SKM-1 treated with dmso at 0.1 percent for 144 hours (cell line): Measurements from ENCODE around the gene DAZAP1.

ENCODE experiments used
- DNase-seq: peaks from one replicate; lab custom pipeline; 2025; ENCODE audit not compliant: unreplicated experiment; lab: John Stamatoyannopoulos, UW

The DAZAP1 gene

DNA sequence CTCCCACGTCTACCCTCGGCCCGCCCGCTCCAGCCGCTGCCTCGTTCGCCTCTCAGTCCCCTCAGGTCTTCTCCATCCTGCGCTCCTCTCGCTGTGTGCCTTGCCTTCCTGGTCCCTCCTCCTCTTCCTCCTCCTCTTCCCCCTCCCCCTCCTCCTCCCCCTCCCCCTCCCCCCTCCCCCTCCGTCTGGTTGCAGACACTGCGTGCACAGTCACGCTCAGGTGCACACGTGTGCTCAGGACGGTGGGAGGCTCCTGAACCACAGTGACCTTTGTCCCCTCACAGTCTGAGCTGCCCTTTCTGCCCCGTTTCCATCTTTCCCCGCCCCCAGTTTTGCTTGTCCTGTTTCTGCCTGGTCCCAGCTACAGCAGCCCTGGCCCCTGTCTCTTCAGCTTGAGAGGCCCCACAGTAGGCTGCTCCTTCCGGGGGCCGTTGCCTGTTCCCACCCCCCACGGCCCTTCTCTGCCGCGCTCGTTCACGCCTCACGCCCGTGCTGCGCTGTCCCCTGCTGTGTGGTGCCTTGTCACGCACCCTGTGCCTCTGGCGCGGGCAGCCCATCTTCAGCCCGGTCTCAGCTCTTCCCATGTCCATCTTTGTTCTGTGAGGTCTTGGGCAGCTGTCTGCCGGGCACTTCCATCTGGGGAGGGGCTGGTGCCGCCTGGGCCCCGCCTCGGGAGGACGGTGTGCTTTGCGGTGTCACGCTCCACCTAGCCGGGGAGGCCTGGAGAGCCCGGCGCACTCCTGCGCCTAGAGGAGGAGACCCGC is 17.0 kb downstream of the DAZAP1 start:
- no peak for DNase-seq

DNA sequence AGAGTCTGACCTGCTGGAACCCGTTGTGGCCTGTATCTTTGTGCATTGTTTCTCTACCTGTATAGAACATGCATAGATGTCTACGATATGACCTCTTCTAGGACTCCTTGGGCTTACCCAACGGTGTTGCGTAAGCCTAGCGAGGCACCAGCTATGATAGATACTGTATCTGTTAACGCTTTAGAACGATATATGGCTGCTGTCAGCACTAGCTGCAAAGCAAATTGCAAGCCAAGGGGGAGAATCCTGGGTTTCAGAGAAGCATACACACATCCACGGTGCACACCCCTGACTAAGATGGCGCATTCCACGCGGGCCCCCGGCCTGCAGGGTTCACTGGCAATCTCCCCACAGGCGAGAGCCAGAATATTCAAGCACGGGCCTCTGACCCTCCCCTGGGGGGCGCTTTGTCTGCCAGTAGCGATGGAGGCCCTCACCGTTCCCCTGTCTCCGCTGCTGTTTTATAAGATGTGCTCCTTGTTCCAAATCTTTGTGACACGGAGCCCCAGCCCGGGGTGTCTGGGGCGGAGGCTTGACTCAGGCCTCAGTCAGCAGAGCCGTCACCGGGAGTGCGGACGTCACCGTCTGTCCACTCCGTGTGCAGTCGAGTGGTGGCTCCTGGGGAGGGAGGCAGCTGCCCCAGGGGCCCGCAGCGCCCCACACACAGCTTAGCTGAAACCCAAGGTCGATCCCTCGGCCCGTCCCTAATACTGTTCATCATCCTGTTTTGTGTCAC is 17.9 kb downstream of the DAZAP1 start:
- no peak for DNase-seq

DNA sequence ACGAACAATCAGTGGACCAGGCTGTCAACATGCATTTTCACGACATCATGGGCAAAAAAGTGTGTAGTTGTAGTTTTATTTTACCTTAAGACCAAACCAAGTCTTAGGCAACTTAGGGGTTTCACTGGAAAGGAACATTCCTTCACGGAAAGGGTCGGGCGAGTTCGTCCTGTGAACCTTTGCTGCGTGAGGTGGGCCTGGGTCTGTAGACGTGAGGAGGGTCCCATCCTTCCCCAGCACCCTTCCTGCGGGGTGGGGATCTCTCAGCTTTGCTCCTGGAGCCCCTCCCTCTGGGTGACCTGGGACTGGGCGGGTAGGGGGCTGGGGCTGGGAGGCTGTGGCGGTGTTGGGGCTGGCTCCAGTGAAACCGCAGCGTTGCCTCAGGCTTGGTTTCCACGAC is 18.5 kb downstream of the DAZAP1 start:
- no peak for DNase-seq

DNA sequence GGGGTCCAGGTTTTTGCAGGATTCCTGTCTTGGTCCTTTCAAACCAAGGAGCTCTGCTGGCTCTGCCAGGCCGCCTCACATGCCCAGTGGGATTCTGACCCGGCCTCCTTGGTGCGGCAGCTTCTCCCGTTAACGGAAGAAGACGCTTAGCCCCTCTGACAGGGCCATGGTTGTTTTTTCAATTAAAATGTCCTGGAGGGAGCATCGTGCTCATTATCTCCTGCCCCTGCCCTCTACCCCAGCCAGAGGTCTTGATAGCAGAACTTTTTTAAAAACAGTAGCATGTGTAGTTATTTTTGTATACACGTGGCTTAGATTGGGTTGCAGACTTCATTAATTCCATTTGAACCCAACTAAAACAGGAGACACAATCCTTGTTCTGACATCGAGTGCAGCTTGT is 19.4 kb downstream of the DAZAP1 start:
- DNase-seq = no peak

GRCh38 chr19:1427221-1427920 is 20.0 kb downstream of the DAZAP1 start:
- no peak for DNase-seq

GRCh38 chr19:1428738-1429391 is 21.5 kb downstream of the DAZAP1 start:
- no peak for DNase-seq

DNA sequence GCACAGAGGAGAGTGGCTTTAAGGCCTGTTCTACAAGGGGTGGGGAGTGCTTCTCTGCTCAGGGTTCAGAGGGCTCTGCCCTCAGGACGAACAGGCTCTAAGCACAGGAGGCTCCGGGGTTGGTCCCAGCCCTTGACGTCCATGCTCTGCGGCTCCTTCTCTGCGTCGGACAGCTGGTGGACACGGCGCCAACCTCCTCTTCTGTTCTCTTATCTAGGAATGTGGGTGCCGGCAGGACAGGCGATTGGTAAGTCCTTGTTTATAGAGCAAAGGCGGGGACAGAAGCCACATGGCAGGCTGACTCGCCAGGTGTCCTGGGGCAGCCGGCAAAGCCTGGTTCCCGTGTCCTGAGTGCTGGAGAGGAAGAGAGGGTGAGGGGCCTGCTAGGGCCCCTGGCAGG is 22.4 kb downstream of the DAZAP1 start:
- DNase-seq = no peak

GRCh38 chr19:1430246-1430645 is 22.9 kb downstream of the DAZAP1 start:
- no peak for DNase-seq

DNA sequence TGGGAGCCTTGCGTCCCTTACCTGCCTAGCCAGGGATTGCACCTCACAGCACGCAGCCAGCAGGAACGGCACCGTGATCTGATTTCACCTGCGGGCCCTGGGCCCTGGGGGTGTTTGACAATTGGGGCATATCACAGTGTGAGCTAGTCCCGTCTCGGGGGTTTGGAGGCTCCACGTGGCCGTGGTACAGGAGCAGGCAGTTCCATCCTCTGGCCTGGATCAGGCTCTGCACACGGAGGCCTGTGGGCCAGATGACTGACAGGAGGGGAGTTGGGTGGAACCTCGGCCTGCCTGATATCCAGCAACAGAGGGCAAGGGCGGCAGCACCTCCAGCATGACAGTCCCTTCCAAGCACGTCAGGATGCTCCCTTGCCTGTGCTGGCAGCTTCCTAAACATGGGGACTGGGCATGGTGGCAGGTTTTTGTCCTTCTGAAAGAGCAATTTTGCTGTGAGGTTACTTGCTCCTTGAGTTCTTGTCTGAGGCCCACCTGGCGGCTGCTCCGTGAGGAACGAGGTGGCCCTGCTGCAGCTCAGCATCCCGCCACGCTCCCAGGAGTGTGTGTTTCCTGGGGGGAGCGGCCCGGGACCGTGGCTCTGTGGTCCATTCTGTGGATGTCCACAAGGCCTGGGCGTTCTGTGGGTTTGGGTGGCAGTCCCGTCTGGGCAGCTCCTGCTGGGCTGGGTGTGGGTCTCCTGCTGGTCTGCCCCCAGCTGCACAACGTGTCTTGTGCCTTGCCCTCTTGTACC is 24.5 kb downstream of the DAZAP1 start:
- no peak for DNase-seq

DNA sequence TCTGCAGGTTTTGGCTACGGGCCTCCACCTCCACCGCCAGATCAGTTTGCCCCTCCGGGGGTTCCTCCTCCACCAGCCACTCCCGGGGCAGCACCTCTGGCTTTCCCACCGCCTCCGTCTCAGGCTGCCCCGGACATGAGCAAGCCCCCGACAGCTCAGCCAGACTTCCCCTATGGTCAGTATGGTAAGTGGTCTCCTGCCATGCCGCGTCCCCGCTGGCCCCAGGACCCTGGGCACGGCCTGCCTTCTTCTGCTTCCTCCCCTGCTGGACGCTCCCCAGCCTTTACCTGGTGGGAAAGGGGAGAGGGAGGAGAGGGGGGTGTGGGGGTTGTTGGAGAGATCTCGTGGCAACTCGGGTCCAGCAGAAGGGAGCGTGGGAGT is 25.1 kb downstream of the DAZAP1 start:
- no peak for DNase-seq

GRCh38 chr19:1433119-1434039 is 26.0 kb downstream of the DAZAP1 start:
- no peak for DNase-seq

DNA sequence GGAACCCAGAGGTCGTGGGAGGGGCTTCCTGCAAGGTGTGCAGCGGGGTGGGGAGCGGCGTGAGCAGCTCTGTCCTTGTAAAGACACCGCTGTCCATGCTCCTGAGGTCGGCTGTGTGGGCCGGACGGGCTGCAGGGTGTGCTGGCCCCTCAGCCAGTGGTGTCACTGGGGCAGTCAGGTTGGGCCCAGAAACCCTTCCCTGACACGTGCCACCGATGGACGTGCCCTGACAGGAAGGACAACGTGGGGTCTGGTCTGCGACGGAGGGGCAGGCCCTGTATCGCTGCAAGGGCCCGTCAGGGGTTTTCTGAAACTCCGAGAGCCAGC is 26.6 kb downstream of the DAZAP1 start:
- DNase-seq = no peak

DNA sequence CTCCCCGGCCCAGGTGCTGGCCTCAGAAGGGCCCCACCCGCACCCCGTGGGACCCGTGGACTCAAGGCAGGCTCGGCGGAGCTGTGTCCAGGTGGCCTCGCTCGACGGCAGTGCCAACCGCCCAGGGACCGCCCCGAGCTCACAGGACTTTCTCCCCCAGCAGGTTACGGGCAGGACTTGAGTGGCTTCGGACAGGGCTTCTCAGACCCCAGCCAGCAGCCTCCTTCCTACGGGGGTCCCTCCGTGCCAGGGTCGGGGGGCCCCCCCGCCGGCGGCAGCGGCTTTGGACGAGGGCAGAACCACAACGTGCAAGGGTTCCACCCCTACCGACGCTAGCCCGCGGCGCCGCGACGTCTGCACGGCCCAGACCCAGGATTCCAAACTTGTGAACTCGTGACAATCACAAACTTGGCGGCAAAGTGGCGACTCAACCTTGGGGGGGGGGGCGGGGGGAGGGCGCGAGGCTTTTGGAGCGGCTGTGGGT is 27.2 kb downstream of the DAZAP1 start:
- DNase-seq = no peak

DNA sequence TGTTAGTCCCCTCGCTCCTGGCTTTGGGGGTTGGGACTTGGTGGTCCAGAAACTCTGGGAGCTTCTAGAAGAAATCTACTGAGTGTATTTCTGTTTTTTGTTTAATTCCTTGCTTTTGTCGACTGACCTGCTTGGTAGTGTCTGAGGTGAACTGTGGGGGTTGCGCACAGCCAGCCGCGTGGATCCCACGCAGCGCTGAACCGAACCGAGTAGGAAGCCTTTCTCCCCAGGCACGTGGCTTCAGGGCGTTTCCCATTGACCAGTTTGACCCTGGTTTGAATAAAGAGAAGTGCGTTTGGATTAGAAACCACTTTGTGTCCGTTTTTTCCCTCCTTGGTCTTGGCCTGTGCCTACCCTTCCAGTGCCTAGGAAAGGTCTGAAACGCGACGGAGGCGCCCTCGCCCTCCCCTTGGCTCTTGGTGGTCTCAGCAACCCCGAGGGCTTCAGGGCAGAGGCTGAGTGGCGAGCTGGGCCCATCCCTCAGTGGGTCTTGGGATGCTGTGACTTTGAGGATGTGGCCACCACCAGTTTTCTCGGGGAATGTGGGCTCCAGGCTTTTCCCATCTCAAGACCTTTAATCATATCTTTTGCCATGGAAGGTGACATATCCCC is 28.1 kb downstream of the DAZAP1 start:
- DNase-seq = no peak

DNA sequence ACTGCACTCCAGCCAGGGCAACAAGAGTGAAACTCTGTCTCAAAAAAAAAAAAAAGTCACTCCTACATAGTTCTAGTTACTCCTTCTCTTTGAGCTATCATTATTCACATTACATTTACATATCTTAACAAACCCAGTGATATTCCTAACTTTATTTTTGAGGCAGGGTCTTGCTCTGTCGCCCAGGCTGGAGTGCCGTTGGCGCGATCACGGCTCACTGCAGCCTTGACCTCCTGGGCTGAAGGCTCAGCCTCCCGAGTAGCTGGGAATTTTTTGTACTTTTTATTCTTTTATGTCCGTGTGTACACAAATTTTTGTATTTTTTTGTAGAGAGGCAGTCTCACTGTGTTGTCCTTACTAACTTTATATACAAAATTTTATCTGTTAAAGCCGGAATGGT is 30.2 kb downstream of the DAZAP1 start:
- no peak for DNase-seq

DNA sequence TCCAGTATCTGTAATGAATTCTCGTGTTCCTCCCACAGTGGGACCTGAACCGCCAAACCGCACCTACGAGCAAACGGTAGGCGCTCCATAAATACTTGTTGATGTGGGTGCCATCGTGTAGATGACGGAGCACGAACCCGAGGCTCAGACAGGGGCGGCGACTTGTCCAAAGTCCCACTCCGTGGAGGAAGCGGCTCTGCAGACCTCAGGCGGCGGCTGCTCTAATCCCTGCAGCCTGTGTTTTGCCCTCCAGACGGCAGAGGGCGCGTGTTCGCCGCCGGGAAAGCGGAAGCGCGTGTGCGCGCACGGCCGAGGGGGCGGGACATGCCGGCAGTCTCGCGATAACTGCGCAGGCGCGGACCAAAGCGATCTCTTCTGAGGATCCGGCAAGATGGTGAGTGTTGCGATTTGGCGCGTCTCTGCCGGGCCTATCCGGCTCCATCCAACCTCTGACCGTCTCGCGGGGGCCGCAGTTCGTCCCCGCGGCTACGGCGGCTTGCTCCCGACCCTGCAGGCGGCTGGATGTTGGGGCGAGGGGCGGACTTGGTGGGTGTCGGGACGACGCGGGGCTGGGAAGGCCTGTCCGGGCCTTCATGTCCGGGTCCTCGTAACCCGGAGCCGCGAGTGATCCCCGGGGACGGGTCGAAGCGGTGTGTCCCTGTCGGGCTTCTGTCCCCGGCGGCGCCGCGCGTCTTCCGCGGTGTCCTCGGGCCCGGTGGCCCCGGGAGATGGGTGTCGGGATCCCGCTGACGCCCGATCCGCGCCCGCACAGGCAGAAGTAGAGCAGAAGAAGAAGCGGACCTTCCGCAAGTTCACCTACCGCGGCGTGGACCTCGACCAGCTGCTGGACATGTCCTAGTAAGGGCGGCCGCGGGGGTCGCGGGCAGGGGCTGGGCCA is 30.9 kb downstream of the DAZAP1 start, which contains the start of gene RPS15:
RPS15 (plus strand) TSS at position 362 of the 898 bp plus-strand sequence; CDS start at position 392, 30 bp downstream.
- peak; percentile 93 for DNase-seq

GRCh38 chr19:1438933-1439354 is 31.6 kb downstream of the DAZAP1 start:
- DNase-seq = no peak
